OCI-LY7 (cell line): ENCODE data around the gene EXOC6B. TPM values are rescaled to one million over a fixed set of nuclear protein-coding genes. Genes with fewer than 3 reads are reported as not detected.

ENCODE experiments used
- BruUV-seq: library from RNA; stranded (reverse); fragments of 400-500 nt; replicated peaks from 2 replicates; lab custom pipeline; 2021; lab: Mats Ljungman, UMichigan
- CTCF ChIA-PET: fragments of 300-600 bp; sonication (Branson Sonifier 250); formaldehyde crosslinking; loops from one replicate; lab custom pipeline; 2022; ENCODE audit warnings: antibody characterized with exemption; ENCODE audit not compliant: unreplicated experiment; lab: Charles Lee
- POLR2A ChIA-PET: fragments of 300-600 bp; sonication (Branson Sonifier 250); formaldehyde crosslinking; loops from one replicate; lab custom pipeline; 2022; ENCODE audit warnings: antibody characterized with exemption; lab: Charles Lee
- DNase-seq: peaks from one replicate; pipeline ENCODE4 v3.0.0-alpha.2; 2015; ENCODE audit warnings: low spot score
- H2AFZ ChIP-seq: fragments of 200-600 bp; sonication (generic), shearing (Covaris generic); 2 replicates; pipeline ENCODE4 v1.6.1; 2014; ENCODE audit warnings: mild to moderate bottlenecking, antibody characterized with exemption, low read length, moderate library complexity
- H3K27ac ChIP-seq: fragments of 200-600 bp; sonication (generic); 2 replicates; pipeline ENCODE4 v1.5.1; 2014; ENCODE audit warnings: mixed run types, low read depth, mild to moderate bottlenecking, moderate library complexity, low read length, inconsistent platforms; ENCODE audit not compliant: poor library complexity, severe bottlenecking
- H3K36me3 ChIP-seq: fragments of 200-600 bp; sonication (generic); 2 replicates; pipeline ENCODE4 v1.6.1; 2014; ENCODE audit warnings: mild to moderate bottlenecking, antibody characterized with exemption, low read length, moderate library complexity, mixed read lengths; ENCODE audit not compliant: insufficient read depth
- H3K4me1 ChIP-seq: fragments of 200-600 bp; sonication (generic); 2 replicates; pipeline ENCODE4 v1.5.1; 2014; ENCODE audit warnings: mild to moderate bottlenecking, low read length; ENCODE audit not compliant: insufficient read depth, poor library complexity, severe bottlenecking
- H3K4me2 ChIP-seq: fragments of 200-600 bp; sonication (generic); 2 replicates; pipeline ENCODE4 v1.6.1; 2014; ENCODE audit warnings: mild to moderate bottlenecking, low read length
- H3K4me3 ChIP-seq: fragments of 200-600 bp; sonication (generic); 2 replicates; pipeline ENCODE4 v1.5.1; 2014; ENCODE audit warnings: mild to moderate bottlenecking, low read depth, low read length; ENCODE audit not compliant: poor library complexity, severe bottlenecking
- H3K79me2 ChIP-seq: fragments of 200-600 bp; sonication (generic); 2 replicates; pipeline ENCODE4 v1.6.1; 2016; ENCODE audit warnings: low read depth, mild to moderate bottlenecking, low read length, moderate library complexity, mixed read lengths; ENCODE audit not compliant: insufficient read depth
- H3K9me2 ChIP-seq: fragments of 200-600 bp; sonication (generic); 2 replicates; pipeline ENCODE4 v1.6.1; 2016; ENCODE audit warnings: mild to moderate bottlenecking, low read length, mixed read lengths; ENCODE audit not compliant: insufficient read depth
- H3K9me3 ChIP-seq: fragments of 200-600 bp; sonication (generic); 2 replicates; pipeline ENCODE4 v1.6.1; 2014; ENCODE audit warnings: mild to moderate bottlenecking, mixed run types, low read length, mixed read lengths
- H4K20me1 ChIP-seq: fragments of 200-600 bp; sonication (generic); 2 replicates; pipeline ENCODE4 v1.6.1; 2014; ENCODE audit warnings: mild to moderate bottlenecking, antibody characterized with exemption, low read length, moderate library complexity, mixed read lengths; ENCODE audit not compliant: insufficient read depth
- CTCF ChIP-seq: fragments of 200-600 bp; sonication (generic); conservative IDR thresholded peaks from 2 replicates; pipeline ENCODE4 v1.5.1; 2014; ENCODE audit warnings: mild to moderate bottlenecking, antibody characterized with exemption, low read length, moderate library complexity, mixed read lengths
- EZH2phosphoT487 ChIP-seq: fragments of 200-600 bp; sonication (generic); IDR thresholded peaks from 2 replicates; pipeline ENCODE4 v1.6.1; 2018; ENCODE audit warnings: low read depth, borderline replicate concordance, mild to moderate bottlenecking, mixed run types, antibody characterized with exemption, low read length, moderate library complexity, mixed read lengths
- intact Hi-C: fragments of 100-400 bp; cut with micrococcal nuclease; formaldehyde crosslinking; loops from one replicate; pipeline ENCODE4 v1.10.0; 2022; ENCODE audit not compliant: unreplicated experiment
- total RNA-seq, 2 experiments: library from RNA; depleted of rRNA in 1 of 2; stranded (reverse); fragments of >200 nt in 1 of 2; shearing (Covaris generic) in 1 of 2; gene quantifications; 2 replicates each; pipeline ENCODE4 v1.2.3, GENCODE V29; 2014 to 2022

Gene EXOC6B
- total RNA-seq, 2 experiments from 2014 or later, result 5.1 TPM; not detected in 1

- H3K4me1 ChIP-seq, result no peaks in the 10 kb centered on the region
- no peaks in the 10 kb centered on the region for H3K9me2 ChIP-seq
- H4K20me1 ChIP-seq, result no peaks in the 10 kb centered on the region
- intact Hi-C loops, result no loop called here
- no peaks in the 10 kb centered on the region for H3K79me2 ChIP-seq
- BruUV-seq, result no TSS peak
- H3K27ac ChIP-seq, result no peak overlapping the region
- 0 out of 2 replicates have a peak, but pooled peaks cover 2% of the 10 kb centered on the region for H3K9me3 ChIP-seq
- no peaks in the 10 kb centered on the region for H3K36me3 ChIP-seq
- H3K4me3 ChIP-seq, result no peak overlapping the region
- DNase-seq, result no peak
- no peak overlapping the region for H3K4me2 ChIP-seq
- ChIA-PET CTCF (no interaction called here), POLR2A (interaction anchor here (0.7 to 1.0 kb wide), 2 partner anchors 17 to 47 kb away, joined by 3 to 4 read pairs; no protein-coding TSS in a partner anchor)
- H2AFZ ChIP-seq, result no peak overlapping the region
- TF ChIP-seq EZH2phosphoT487 (no peak), CTCF (no peak)
Measured at GRCh38 chr2:72395096-72395495, 430.7 kb downstream of the EXOC6B start.

- H3K9me2 ChIP-seq, result no peaks in the 10 kb centered on the region
- DNase-seq, result no peak
- no peak overlapping the region for H3K4me2 ChIP-seq
- no TSS peak for BruUV-seq
- no peaks in the 10 kb centered on the region for H3K4me1 ChIP-seq
- intact Hi-C loops, result no loop called here
- TF ChIP-seq CTCF, result no peak
- TF ChIP-seq EZH2phosphoT487, result no peak
- H4K20me1 ChIP-seq, result no peaks in the 10 kb centered on the region
- ChIA-PET POLR2A (interaction anchor here (0.7 to 1.0 kb wide), 2 partner anchors 16 to 46 kb away, joined by 3 to 4 read pairs; no protein-coding TSS in a partner anchor), CTCF (no interaction called here)
- no peak overlapping the region for H3K27ac ChIP-seq
- H2AFZ ChIP-seq, result no peak overlapping the region
- H3K36me3 ChIP-seq, result no peaks in the 10 kb centered on the region
- H3K79me2 ChIP-seq, result no peaks in the 10 kb centered on the region
- H3K9me3 ChIP-seq, result no peaks in the 10 kb centered on the region
- no peak overlapping the region for H3K4me3 ChIP-seq
Measured at GRCh38 chr2:72394541-72395070, 431.2 kb downstream of the EXOC6B start.

GRCh38 chr2:72389447-72389846, 436.4 kb downstream of the EXOC6B start:
- no peak for TF ChIP-seq CTCF
- no peak for TF ChIP-seq EZH2phosphoT487
- no peak overlapping the region for H2AFZ ChIP-seq
- intact Hi-C loops, result no loop called here
- no peaks in the 10 kb centered on the region for H3K36me3 ChIP-seq
- no peak overlapping the region for H3K4me2 ChIP-seq
- DNase-seq, result no peak
- no peaks in the 10 kb centered on the region for H3K9me3 ChIP-seq
- no peaks in the 10 kb centered on the region for H3K79me2 ChIP-seq
- no peak overlapping the region for H3K4me3 ChIP-seq
- H4K20me1 ChIP-seq, result no peaks in the 10 kb centered on the region
- no peak overlapping the region for H3K27ac ChIP-seq
- CTCF ChIA-PET, result no interaction called here
- POLR2A ChIA-PET, result no interaction called here
- no peaks in the 10 kb centered on the region for H3K9me2 ChIP-seq
- H3K4me1 ChIP-seq, result no peaks in the 10 kb centered on the region
- BruUV-seq, result no TSS peak
